SK-N-SH (cell line): ENCODE measurements around the gene KCNV2. TPM values are rescaled to one million over a fixed set of nuclear protein-coding genes. Genes with fewer than 3 reads are reported as not detected.

ENCODE experiments used
- CTCF ChIA-PET: fragments of 300-600, 350-600 bp; formaldehyde crosslinking; extraction: SDS; loops from one replicate; lab custom pipeline; 2021; lab: Yijun Ruan, JAX
- POLR2A ChIA-PET: fragments of 350-600 bp; sonication (Branson Sonifier 250); formaldehyde crosslinking; extraction: SDS; loops from one replicate; lab custom pipeline; 2020; ENCODE audit warnings: antibody characterized with exemption, inconsistent platforms; lab: Yijun Ruan, JAX
- DNase-seq: peaks from one replicate; pipeline ENCODE4 v3.0.0; 2012
- H2AFZ ChIP-seq: fragments of 200-600 bp; sonication (generic); 2 replicates; pipeline ENCODE4 v1.8.1; 2016; ENCODE audit warnings: antibody characterized with exemption, mild to moderate bottlenecking, low read depth
- H3F3A ChIP-seq: fragments of 200-600 bp; sonication (generic); replicated peaks from 2 replicates; pipeline ENCODE3; 2016; ENCODE audit warnings: antibody characterized with exemption, mild to moderate bottlenecking; ENCODE audit not compliant: insufficient read depth
- H3K27ac ChIP-seq, 2 experiments: fragments of 200-500 bp in 1 of 2; fragments of 200-600 bp in 1 of 2; sonication (Bioruptor generic) in 1 of 2; sonication (generic), shearing (Covaris generic) in 1 of 2; 2 replicates each; pipeline versions ENCODE4 v1.5.1 to v1.6.1; 2014 to 2016; ENCODE audit warnings: low read depth in 2 of 2, inconsistent platforms in 1 of 2, low read length in 1 of 2, mild to moderate bottlenecking in 1 of 2, mixed read lengths in 1 of 2
- H3K27me3 ChIP-seq: fragments of 200-600 bp; sonication (generic), shearing (Covaris generic); 2 replicates; pipeline ENCODE4 v1.6.1; 2016; ENCODE audit warnings: mixed run types; ENCODE audit not compliant: insufficient read depth
- H3K36me3 ChIP-seq, 2 experiments: fragments of 200-500 bp in 1 of 2; fragments of 200-600 bp in 1 of 2; sonication (Bioruptor generic) in 1 of 2; sonication (generic) in 1 of 2; replicated peaks in 1 of 2; 2 replicates each; pipeline versions ENCODE3 to v1.5.1; 2014 to 2016; ENCODE audit warnings: low read length in 1 of 2, mild to moderate bottlenecking in 1 of 2; ENCODE audit not compliant: insufficient read depth in 2 of 2, control insufficient read depth in 1 of 2
- H3K4me1 ChIP-seq, 2 experiments: fragments of 200-500 bp in 1 of 2; fragments of 200-600 bp in 1 of 2; sonication (Bioruptor generic) in 1 of 2; sonication (generic), shearing (Covaris generic) in 1 of 2; 2 replicates each; pipeline versions ENCODE4 v1.5.1 to v1.6.1; 2014 to 2016; ENCODE audit warnings: low read depth in 1 of 2, low read length in 1 of 2, mixed run types in 1 of 2; ENCODE audit not compliant: insufficient read depth in 2 of 2, control insufficient read depth in 1 of 2
- H3K4me2 ChIP-seq: fragments of 200-600 bp; sonication (generic), shearing (Covaris generic); 2 replicates; pipeline ENCODE4 v1.6.1; 2017; ENCODE audit warnings: mixed run types
- H3K4me3 ChIP-seq, 2 experiments: fragments of 200-500 bp in 1 of 2; fragments of 200-600 bp in 1 of 2; sonication (Bioruptor generic) in 1 of 2; sonication (generic), shearing (Covaris generic) in 1 of 2; 2 replicates each; pipeline versions ENCODE4 v1.5.1 to v1.8.1; 2014 to 2016; ENCODE audit warnings: low read depth in 2 of 2, inconsistent platforms in 1 of 2, low read length in 1 of 2, mild to moderate bottlenecking in 1 of 2, mixed read lengths in 1 of 2, moderate library complexity in 1 of 2
- H3K79me2 ChIP-seq: fragments of 200-600 bp; sonication (generic); 2 replicates; pipeline ENCODE4 v1.8.1; 2017; ENCODE audit warnings: mild to moderate bottlenecking; ENCODE audit not compliant: insufficient read depth
- H3K9ac ChIP-seq: fragments of 200-600 bp; sonication (generic); 2 replicates; pipeline ENCODE4 v1.6.1; 2017; ENCODE audit warnings: mixed run types
- H3K9me2 ChIP-seq: fragments of 200-600 bp; sonication (generic); 2 replicates; pipeline ENCODE4 v1.6.1; 2017; ENCODE audit warnings: mixed run types
- H3K9me3 ChIP-seq: fragments of 200-600 bp; sonication (generic); 2 replicates; pipeline ENCODE4 v1.6.1; 2017; ENCODE audit warnings: mixed run types, mild to moderate bottlenecking, moderate library complexity
- H4K20me1 ChIP-seq: fragments of 200-600 bp; sonication (generic); 2 replicates; pipeline ENCODE4 v1.6.1; 2017; ENCODE audit warnings: mild to moderate bottlenecking, mixed run types; ENCODE audit not compliant: insufficient read depth
- CHD2 ChIP-seq: fragments of 150-350 bp; IDR thresholded peaks from 2 replicates; pipeline ENCODE4 v1.6.1; 2018; ENCODE audit warnings: low read length; ENCODE audit not compliant: partially characterized antibody
- CTCF ChIP-seq: fragments of 200-600 bp; sonication (generic); IDR thresholded peaks from 2 replicates; pipeline ENCODE4 v1.6.1; 2017; ENCODE audit warnings: antibody characterized with exemption, mild to moderate bottlenecking, moderate library complexity
- FOXJ3 ChIP-seq: sonication (generic); formaldehyde crosslinking; IDR thresholded peaks from 2 replicates; pipeline ENCODE4 v1.5.1; 2020; ENCODE audit warnings: mild to moderate bottlenecking, missing genetic modification reagents
- GATA2 ChIP-seq: sonication (generic); formaldehyde crosslinking; IDR thresholded peaks from 2 replicates; pipeline ENCODE4 v1.5.0; 2020; ENCODE audit warnings: mild to moderate bottlenecking, missing genetic modification reagents
- NFIC ChIP-seq: IDR thresholded peaks from 2 replicates; pipeline ENCODE4 v1.4.0; 2012; ENCODE audit warnings: borderline replicate concordance
- NRF1 ChIP-seq: IDR thresholded peaks from 2 replicates; pipeline ENCODE4 v1.6.1; 2012; ENCODE audit warnings: low read depth, mild to moderate bottlenecking, low read length
- PBX3 ChIP-seq: IDR thresholded peaks from 2 replicates; pipeline ENCODE4; 2012
- RFX5 ChIP-seq: IDR thresholded peaks from 2 replicates; pipeline ENCODE4 v1.6.1; 2012; ENCODE audit warnings: mild to moderate bottlenecking, improper control_type of control experiment, low read length
- SIN3A ChIP-seq: IDR thresholded peaks from 2 replicates; pipeline ENCODE4 v1.6.1; 2012; ENCODE audit warnings: low read depth, mild to moderate bottlenecking, low read length, moderate library complexity, borderline replicate concordance
- SMC3 ChIP-seq: IDR thresholded peaks from 2 replicates; pipeline ENCODE4 v1.6.1; 2012; ENCODE audit warnings: low read depth, low read length, improper control_type of control experiment
- TAF1 ChIP-seq: IDR thresholded peaks from 2 replicates; pipeline ENCODE4 v1.6.1; 2012; ENCODE audit warnings: low read depth, mild to moderate bottlenecking, low read length, moderate library complexity, borderline replicate concordance
- TCF12 ChIP-seq: IDR thresholded peaks from 2 replicates; pipeline ENCODE4 v1.4.0; 2012
- TEAD4 ChIP-seq: IDR thresholded peaks from 2 replicates; pipeline ENCODE4 v1.4.0; 2012; ENCODE audit warnings: mild to moderate bottlenecking, borderline replicate concordance; ENCODE audit not compliant: insufficient read depth
- USF1 ChIP-seq: IDR thresholded peaks from 2 replicates; pipeline ENCODE4 v1.4.0; 2012; ENCODE audit warnings: low read depth, borderline replicate concordance
- ZBTB33 ChIP-seq: IDR thresholded peaks from 2 replicates; pipeline ENCODE4 v1.4.0; 2012; ENCODE audit warnings: low read depth, borderline replicate concordance
- WGBS: methylation state at CpG from one replicate; pipeline ENCODE4 v1.1.6; 2017; ENCODE audit warnings: low lambda C conversion rate; 5-methylcytosine and 5-hydroxymethylcytosine counted together
- polyA plus RNA-seq, 3 experiments: library from polyadenylated mRNA; depleted of rRNA; stranded (reverse); fragments of >200 nt; gene quantifications; 2 replicates each; pipeline ENCODE4 v1.2.3, GENCODE V29; 2012

Gene KCNV2
- polyA plus RNA-seq, 1 of the 3 experiments (the other 2 are of a cell fraction) = not detected

GRCh38 chr9:2676466-2676865 is 40.8 kb upstream of the KCNV2 start (continued):
- TF ChIP-seq CTCF = no peak
- no peak for TF ChIP-seq USF1
- no peak for TF ChIP-seq ZBTB33

GRCh38 chr9:2677915-2678889 is 39.1 kb upstream of the KCNV2 start:
- ChIA-PET CTCF (interaction anchor here (0.7 to 1.8 kb wide), 2 partner anchors 31 to 50 kb away, joined by 3 to 4 read pairs; no protein-coding TSS in a partner anchor), POLR2A (no interaction called here)
- Histone ChIP-seq H3K9me2 (no peaks in the 10 kb centered on the region), H3F3A (no peaks in the 10 kb centered on the region), H3K4me2 (no peak overlapping the region), H3K9ac (no peak overlapping the region), H4K20me1 (no peaks in the 10 kb centered on the region), H3K36me3 (no peaks in the 10 kb centered on the region), H3K4me3 (no peak overlapping the region), H3K27me3 (no peaks in the 10 kb centered on the region), H3K27ac (no peak overlapping the region), H2AFZ (no peak overlapping the region), H3K79me2 (no peaks in the 10 kb centered on the region), H3K4me1 (no peaks in the 10 kb centered on the region; a peak in 1 of 4 replicates), H3K9me3 (no peaks in the 10 kb centered on the region)
- 69% methylated on average over 5 of the region's 5 CpGs for WGBS
- TF ChIP-seq GATA2 (CRISPR knock-in tag) (no peak), FOXJ3 (CRISPR knock-in tag) (no peak), SMC3 (no peak), NFIC (no peak), TAF1 (no peak), TCF12 (no peak), PBX3 (no peak), TEAD4 (no peak), RFX5 (no peak), CTCF (no peak), SIN3A (no peak), CHD2 (no peak), NRF1 (no peak), ZBTB33 (no peak)
- DNase-seq = no peak
